Measurements from ENCODE around the gene VN1R5. TPM values are rescaled to one million over a fixed set of nuclear protein-coding genes. Genes with fewer than 3 reads are reported as not detected.

Gene VN1R5
- total and polyA plus RNA-seq, 3 experiments from 2014 or later = not detected

DNA sequence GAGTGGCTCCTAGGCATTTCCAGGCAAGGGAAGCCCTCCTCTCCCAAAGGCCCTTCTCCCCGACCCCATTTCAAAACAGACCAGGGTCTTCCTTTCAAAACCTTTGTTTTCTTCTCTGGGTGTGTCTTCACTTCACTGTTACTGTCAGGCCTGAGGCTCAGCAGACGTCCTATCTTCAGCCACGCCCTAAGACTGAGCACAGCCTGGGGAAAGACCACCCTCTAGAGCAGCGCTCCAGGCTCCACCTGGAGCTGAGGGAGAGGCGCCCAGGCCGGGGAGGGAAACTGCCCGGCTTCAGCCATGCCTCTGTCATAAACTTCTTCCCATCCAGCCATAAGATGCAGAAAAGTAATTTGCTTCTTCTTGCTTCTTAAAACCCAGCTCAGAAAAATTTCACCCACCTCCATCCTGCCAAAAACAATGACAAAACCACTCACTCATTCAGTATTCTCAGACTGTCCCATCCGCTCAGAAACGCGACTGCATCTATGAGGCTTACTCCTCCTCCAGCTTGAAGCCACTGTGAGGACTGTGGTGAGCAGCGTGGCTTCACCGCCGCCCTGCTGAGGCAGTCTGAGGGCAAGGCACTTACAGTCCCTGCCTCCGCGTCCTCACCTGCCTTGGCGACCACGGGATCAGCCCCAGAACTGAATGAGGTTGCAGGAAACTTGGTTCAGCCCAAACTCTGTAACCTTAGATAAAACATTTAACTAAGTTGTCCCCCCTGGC, 36.1 kb downstream of the VN1R5 start:
- ChIA-PET CTCF (no interaction called here), POLR2A (no interaction called here)
- peak overlapping the region in 2 of 8 donors; percentile 22 to 85 for H3K27ac Mint-ChIP-seq

DNA sequence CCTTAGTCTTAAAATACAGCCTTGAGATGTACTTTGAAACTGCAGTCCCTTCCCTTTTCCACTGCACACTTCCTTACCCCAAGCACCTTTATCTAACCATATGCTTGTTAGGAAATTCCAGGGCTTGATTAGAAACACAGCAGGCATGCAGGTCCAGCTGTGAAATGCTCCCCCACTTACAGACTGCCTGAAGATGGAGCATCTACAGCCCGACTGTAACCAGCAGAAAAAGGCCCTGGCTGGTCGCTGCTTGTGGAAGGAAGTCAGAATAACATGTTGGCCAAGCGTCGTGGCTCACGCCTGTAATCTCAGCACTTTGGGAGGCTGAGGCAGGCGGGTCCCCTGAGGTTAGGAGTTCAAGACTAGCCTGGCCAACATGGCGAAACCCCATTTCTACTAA, 37.2 kb downstream of the VN1R5 start:
- POLR2A ChIA-PET = no interaction called here
- no peak overlapping the region for H3K27ac ChIP-seq (ENCODE audit: low read depth, low read length)
- Mint-ChIP-seq H3K27ac (no peak overlapping the region), H3K4me1 (peaks cover 0 to 5% (median 4%) of the 10 kb centered on the region in 3 donors), H3K4me3 (no peak overlapping the region), H3K27me3 (peaks cover 1 to 13% of the 10 kb centered on the region in 2 donors), H3K36me3 (peaks cover 0 to 11% (median 2%) of the 10 kb centered on the region in 3 donors), H3K9me3 (peaks cover 0 to 6% (median 0%) of the 10 kb centered on the region in 5 donors)
- H3K4me3 ChIP-seq (ENCODE audit: low read length) = no peak overlapping the region
- no peaks in the 10 kb centered on the region for H3K4me1 ChIP-seq (ENCODE audit: insufficient read depth, low read length)
- no peak for DNase-seq
- no peaks in the 10 kb centered on the region for H3K36me3 ChIP-seq (ENCODE audit: insufficient read depth, low read length)
- CTCF ChIA-PET = no interaction called here
- H3K27me3 ChIP-seq (ENCODE audit: insufficient read depth, low read length, poor library complexity, severe bottlenecking) = no peaks in the 10 kb centered on the region
- no peaks in the 10 kb centered on the region for H3K9me3 ChIP-seq (ENCODE audit: low read length)

More for the DNA sequence above, 36.1 kb downstream of the VN1R5 start:
- H3K4me3 ChIP-seq (ENCODE audit: low read length) = no peak overlapping the region
- Mint-ChIP-seq H3K4me3 (no peak overlapping the region), H3K9me3 (peaks cover 0 to 11% (median 2%) of the 10 kb centered on the region in 5 donors), H3K36me3 (peaks cover 0 to 17% (median 2%) of the 10 kb centered on the region in 3 donors), H3K27me3 (peaks cover 1 to 13% of the 10 kb centered on the region in 2 donors), H3K4me1 (peaks cover 0 to 4% (median 3%) of the 10 kb centered on the region in 3 donors)
- no peaks in the 10 kb centered on the region for H3K9me3 ChIP-seq (ENCODE audit: low read length)
- no peaks in the 10 kb centered on the region for H3K36me3 ChIP-seq (ENCODE audit: insufficient read depth, low read length)
- no peaks in the 10 kb centered on the region for H3K27me3 ChIP-seq (ENCODE audit: insufficient read depth, low read length, poor library complexity, severe bottlenecking)
- H3K4me1 ChIP-seq (ENCODE audit: insufficient read depth, low read length) = no peaks in the 10 kb centered on the region
- no peak for DNase-seq
- H3K27ac ChIP-seq (ENCODE audit: low read depth, low read length) = no peak overlapping the region

DNA sequence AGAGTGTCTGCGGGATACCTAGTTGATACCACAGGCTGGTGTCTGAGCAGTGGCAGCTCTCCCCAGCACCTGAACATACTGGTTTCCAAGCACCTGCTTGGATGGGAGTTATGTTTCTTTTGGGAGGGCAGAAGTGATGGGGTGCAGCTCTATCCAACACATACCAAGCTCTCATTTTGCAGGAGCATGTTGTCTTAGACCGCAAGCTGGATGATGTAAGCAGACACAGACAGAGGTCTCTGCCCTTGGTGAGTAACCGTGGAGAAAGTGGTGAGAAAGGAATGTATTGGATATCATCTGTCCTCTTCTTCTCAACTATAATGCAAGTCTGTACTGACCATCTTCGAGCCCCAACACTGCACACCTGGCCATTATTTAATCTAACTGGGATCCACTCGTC, 38.4 kb downstream of the VN1R5 start:
- peaks cover 3 to 13% of the 10 kb centered on the region in 2 donors for H3K27me3 Mint-ChIP-seq

DNA sequence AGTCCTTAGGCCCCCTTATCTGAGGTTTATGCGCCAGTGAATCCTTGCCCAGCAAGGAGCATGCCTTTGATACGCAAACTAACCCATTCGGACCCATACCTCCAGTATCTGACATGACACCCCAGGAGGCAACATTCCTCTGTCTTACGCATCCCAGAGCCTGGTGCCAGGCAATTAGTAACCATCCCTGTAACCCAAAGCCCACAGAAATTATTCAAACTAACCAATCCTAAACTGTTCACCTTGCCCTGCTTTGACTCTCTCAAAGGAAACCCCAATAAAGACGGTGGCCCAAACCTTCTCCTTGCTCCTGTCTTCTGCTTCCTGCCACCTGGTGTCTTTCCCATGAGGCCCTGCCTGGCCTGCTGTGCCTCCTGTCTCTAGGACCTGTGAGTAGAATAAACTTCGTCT, 39.4 kb downstream of the VN1R5 start:
- no peak for DNase-seq
- H3K27me3 ChIP-seq (ENCODE audit: insufficient read depth, low read length, poor library complexity, severe bottlenecking) = no peaks in the 10 kb centered on the region
- H3K4me1 ChIP-seq (ENCODE audit: insufficient read depth, low read length) = no peaks in the 10 kb centered on the region
- H3K27ac ChIP-seq (ENCODE audit: low read depth, low read length) = no peak overlapping the region
- H3K9me3 Mint-ChIP-seq = peaks cover 0 to 2% (median 0%) of the 10 kb centered on the region in 5 donors
- ChIA-PET CTCF (no interaction called here), POLR2A (no interaction called here)
- peaks cover 4 to 11% (median 10%) of the 10 kb centered on the region in 3 donors for H3K36me3 Mint-ChIP-seq
- H3K4me1 Mint-ChIP-seq = peaks cover 0 to 5% (median 4%) of the 10 kb centered on the region in 3 donors
- H3K27ac Mint-ChIP-seq = no peak overlapping the region
- no peaks in the 10 kb centered on the region for H3K9me3 ChIP-seq (ENCODE audit: low read length)
- no peak overlapping the region for H3K4me3 Mint-ChIP-seq
- H3K27me3 Mint-ChIP-seq = peaks cover 3 to 13% of the 10 kb centered on the region in 2 donors
- H3K4me3 ChIP-seq (ENCODE audit: low read length) = no peak overlapping the region
- H3K36me3 ChIP-seq (ENCODE audit: insufficient read depth, low read length) = no peaks in the 10 kb centered on the region

More for the DNA sequence above, 38.4 kb downstream of the VN1R5 start:
- Histone ChIP-seq H3K27ac (ENCODE audit: low read depth, low read length) (no peak overlapping the region), H3K4me1 (ENCODE audit: insufficient read depth, low read length) (no peaks in the 10 kb centered on the region), H3K27me3 (ENCODE audit: insufficient read depth, low read length, poor library complexity, severe bottlenecking) (no peaks in the 10 kb centered on the region), H3K36me3 (ENCODE audit: insufficient read depth, low read length) (no peaks in the 10 kb centered on the region), H3K4me3 (ENCODE audit: low read length) (no peak overlapping the region), H3K9me3 (ENCODE audit: low read length) (no peaks in the 10 kb centered on the region)
- Mint-ChIP-seq H3K27ac (no peak overlapping the region), H3K4me3 (no peak overlapping the region), H3K4me1 (peaks cover 0 to 5% (median 4%) of the 10 kb centered on the region in 3 donors), H3K9me3 (peaks cover 0 to 2% (median 0%) of the 10 kb centered on the region in 5 donors), H3K36me3 (peaks cover 2 to 8% (median 3%) of the 10 kb centered on the region in 3 donors)
- no peak for DNase-seq
- ChIA-PET POLR2A (no interaction called here), CTCF (no interaction called here)

DNA sequence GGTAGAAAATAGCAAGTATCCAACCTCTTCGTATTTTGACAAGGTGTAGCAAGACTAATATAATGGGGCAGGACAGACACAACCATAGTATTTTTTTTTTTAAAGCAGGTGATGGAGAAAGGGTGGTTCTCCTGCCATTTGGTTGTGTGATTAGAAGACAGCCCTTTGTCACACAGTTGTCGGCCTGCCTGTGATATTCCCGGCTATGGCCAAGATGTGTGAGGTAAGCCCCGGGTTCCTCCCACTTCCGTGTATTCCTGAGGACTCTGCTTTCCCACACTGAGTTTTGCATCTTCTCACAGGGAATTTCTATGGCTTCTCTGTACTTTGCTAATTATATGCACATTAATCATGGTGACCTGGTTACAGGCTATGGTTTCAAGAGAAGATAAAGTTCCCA, 39.9 kb downstream of the VN1R5 start:
- peaks cover 3 to 13% of the 10 kb centered on the region in 2 donors for H3K27me3 Mint-ChIP-seq
- H3K9me3 Mint-ChIP-seq = peaks cover 0 to under 1% (median 0%) of the 10 kb centered on the region in 5 donors
- DNase-seq = no peak
- no peak overlapping the region for H3K4me3 Mint-ChIP-seq
- Histone ChIP-seq H3K27me3 (ENCODE audit: insufficient read depth, low read length, poor library complexity, severe bottlenecking) (no peaks in the 10 kb centered on the region), H3K9me3 (ENCODE audit: low read length) (no peaks in the 10 kb centered on the region), H3K4me3 (ENCODE audit: low read length) (no peak overlapping the region), H3K4me1 (ENCODE audit: insufficient read depth, low read length) (no peaks in the 10 kb centered on the region), H3K27ac (ENCODE audit: low read depth, low read length) (no peak overlapping the region), H3K36me3 (ENCODE audit: insufficient read depth, low read length) (no peaks in the 10 kb centered on the region)
- ChIA-PET POLR2A (no interaction called here), CTCF (no interaction called here)
- H3K27ac Mint-ChIP-seq = no peak overlapping the region
- peaks cover 4 to 14% (median 11%) of the 10 kb centered on the region in 3 donors for H3K36me3 Mint-ChIP-seq
- H3K4me1 Mint-ChIP-seq = peaks cover 0 to 5% (median 4%) of the 10 kb centered on the region in 3 donors

DNA sequence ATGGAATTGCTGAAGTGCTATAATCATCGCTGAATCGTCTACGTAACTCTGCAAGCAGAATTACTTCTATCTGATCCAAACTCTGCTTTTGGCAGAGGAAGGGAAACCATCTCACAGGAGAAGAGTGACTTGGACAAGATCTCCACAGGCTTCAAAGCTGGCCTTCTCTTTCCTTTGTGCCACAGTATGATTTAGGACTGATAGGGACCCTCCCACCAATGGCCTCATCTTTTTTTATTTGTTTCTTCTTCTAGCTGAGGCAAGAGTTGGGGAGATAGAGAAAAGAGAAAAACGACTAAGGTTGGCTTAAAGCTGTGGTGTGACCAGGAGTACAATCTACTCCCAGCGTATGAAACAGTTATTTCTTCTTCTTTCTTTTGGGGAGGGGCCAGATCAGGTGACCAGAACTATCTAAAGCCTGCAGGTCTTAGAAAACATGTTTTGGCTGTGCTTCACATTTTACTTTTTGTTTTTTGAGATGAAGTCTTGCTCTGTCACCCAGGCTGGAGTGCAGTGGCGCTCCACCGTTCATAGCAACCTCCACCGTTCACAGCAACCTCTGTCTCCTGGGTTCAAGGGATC, 40.8 kb downstream of the VN1R5 start:
- no peaks in the 10 kb centered on the region for H3K9me3 ChIP-seq (ENCODE audit: low read length)
- Mint-ChIP-seq H3K27me3 (peaks cover 3 to 13% of the 10 kb centered on the region in 2 donors), H3K9me3 (no peaks in the 10 kb centered on the region), H3K4me1 (peaks cover 0 to 5% (median 4%) of the 10 kb centered on the region in 3 donors), H3K36me3 (peaks cover 4 to 22% (median 11%) of the 10 kb centered on the region in 3 donors), H3K4me3 (no peak overlapping the region), H3K27ac (no peak overlapping the region)
- H3K27ac ChIP-seq (ENCODE audit: low read depth, low read length) = peak overlapping the region; percentile 17
- POLR2A ChIA-PET = no interaction called here
- no peaks in the 10 kb centered on the region for H3K4me1 ChIP-seq (ENCODE audit: insufficient read depth, low read length)
- no peaks in the 10 kb centered on the region for H3K36me3 ChIP-seq (ENCODE audit: insufficient read depth, low read length)
- CTCF ChIA-PET = no interaction called here
- H3K27me3 ChIP-seq (ENCODE audit: insufficient read depth, low read length, poor library complexity, severe bottlenecking) = no peaks in the 10 kb centered on the region
- H3K4me3 ChIP-seq (ENCODE audit: low read length) = no peak overlapping the region
- no peak for DNase-seq

- Histone ChIP-seq H3K27ac (ENCODE audit: low read depth, low read length) (peak overlapping the region; percentile 14), H3K36me3 (ENCODE audit: insufficient read depth, low read length) (no peaks in the 10 kb centered on the region), H3K9me3 (ENCODE audit: low read length) (no peaks in the 10 kb centered on the region), H3K27me3 (ENCODE audit: insufficient read depth, low read length, poor library complexity, severe bottlenecking) (no peaks in the 10 kb centered on the region), H3K4me1 (ENCODE audit: insufficient read depth, low read length) (no peaks in the 10 kb centered on the region), H3K4me3 (ENCODE audit: low read length) (no peak overlapping the region)
- Mint-ChIP-seq H3K9me3 (no peaks in the 10 kb centered on the region), H3K36me3 (peaks cover 7 to 28% (median 10%) of the 10 kb centered on the region in 3 donors), H3K4me1 (peaks cover 0 to 2% (median 0%) of the 10 kb centered on the region in 3 donors), H3K4me3 (no peak overlapping the region), H3K27ac (peak overlapping the region in 2 of 8 donors; percentile 8 to 53), H3K27me3 (peaks cover 2 to 9% of the 10 kb centered on the region in 2 donors)
- DNase-seq = no peak
- ChIA-PET CTCF (no interaction called here), POLR2A (no interaction called here)
Observed at GRCh38 chr1:247297263-247298123, 41.6 kb downstream of the VN1R5 start.

DNA sequence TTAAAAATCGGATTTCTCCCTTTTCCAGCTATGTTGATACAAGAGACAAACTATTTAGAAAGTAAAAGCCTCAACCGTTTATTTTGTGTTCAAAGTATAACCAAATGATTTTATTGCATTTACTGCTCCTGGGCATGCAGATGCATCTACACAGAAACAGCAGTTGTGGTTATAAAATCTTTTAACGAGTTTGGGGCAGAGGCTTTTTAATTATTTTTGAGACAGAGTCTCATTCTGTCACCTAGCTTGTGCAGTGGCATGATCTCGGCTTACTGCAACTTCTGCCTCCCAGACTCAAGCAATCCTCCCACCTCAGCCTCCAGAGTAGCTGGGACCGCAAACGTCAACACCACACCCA, 42.2 kb downstream of the VN1R5 start:
- H3K27me3 Mint-ChIP-seq = peaks cover 2 to 9% of the 10 kb centered on the region in 2 donors
- POLR2A ChIA-PET = no interaction called here
- no peaks in the 10 kb centered on the region for H3K36me3 ChIP-seq (ENCODE audit: insufficient read depth, low read length)
- H3K36me3 Mint-ChIP-seq = peaks cover 12 to 33% (median 14%) of the 10 kb centered on the region in 3 donors
- no peak overlapping the region for H3K4me3 ChIP-seq (ENCODE audit: low read length)
- H3K4me3 Mint-ChIP-seq = no peak overlapping the region
- no peak overlapping the region for H3K27ac Mint-ChIP-seq
- DNase-seq = no peak
- H3K27ac ChIP-seq (ENCODE audit: low read depth, low read length) = peak overlapping the region; percentile 14
- no peaks in the 10 kb centered on the region for H3K4me1 ChIP-seq (ENCODE audit: insufficient read depth, low read length)
- CTCF ChIA-PET = no interaction called here
- no peaks in the 10 kb centered on the region for H3K9me3 ChIP-seq (ENCODE audit: low read length)
- no peaks in the 10 kb centered on the region for H3K27me3 ChIP-seq (ENCODE audit: insufficient read depth, low read length, poor library complexity, severe bottlenecking)
- H3K4me1 Mint-ChIP-seq = peaks cover 0 to 2% (median 0%) of the 10 kb centered on the region in 3 donors
- H3K9me3 Mint-ChIP-seq = no peaks in the 10 kb centered on the region

Data from CD8-positive, alpha-beta memory T cell (primary cell).